H1 (cell line): ENCODE measurements around the gene TOR1B.

Experiments used
- ATF2 ChIP-seq: IDR thresholded peaks from 2 replicates; pipeline ENCODE4 v1.6.1; 2012; ENCODE audit warnings: low read length, inconsistent platforms
- EP300 ChIP-seq, 2 experiments: IDR thresholded peaks; 1 replicate in 1 of 2; 2 replicates in 1 of 2; pipeline ENCODE4 v1.6.1; 2011 to 2012; ENCODE audit warnings: low read depth in 2 of 2, low read length in 2 of 2, mild to moderate bottlenecking in 2 of 2, borderline replicate concordance in 1 of 2, inconsistent platforms in 1 of 2, moderate library complexity in 1 of 2
- SUZ12 ChIP-seq: fragments of 200-600 bp; sonication (generic); IDR thresholded peaks from 2 replicates; pipeline ENCODE4 v1.6.1; 2012; ENCODE audit warnings: mild to moderate bottlenecking, inconsistent platforms, low read length, moderate library complexity, mixed read lengths
- ZNF274 ChIP-seq: IDR thresholded peaks from 2 replicates; pipeline ENCODE4 v1.7.0; 2012; ENCODE audit warnings: low read length, borderline replicate concordance; ENCODE audit errors: extremely low read depth

DNA sequence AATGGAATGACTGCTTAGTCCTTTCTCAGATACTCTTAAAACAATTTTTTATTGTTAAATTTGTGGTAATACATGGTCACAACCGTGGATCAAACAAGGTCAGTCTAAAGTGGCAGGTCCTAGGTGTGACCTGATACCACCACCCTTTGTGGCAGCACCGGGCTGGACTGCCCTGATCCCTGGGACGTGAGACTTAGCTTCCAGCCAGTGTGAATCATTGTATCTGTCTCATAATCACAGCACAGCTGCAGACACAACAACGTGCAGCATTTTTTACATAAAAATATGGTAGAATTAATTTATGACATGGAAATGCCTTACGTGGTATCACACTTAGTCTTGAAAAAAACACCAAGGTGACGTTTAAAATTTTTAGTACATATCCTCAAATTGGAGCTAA is 7.8 kb downstream of the TOR1B start:
- no peak for TF ChIP-seq ATF2
- TF ChIP-seq ZNF274: no peak
- TF ChIP-seq EP300 (IDR thresholded peaks at IDR 0.05; ENCODE audit: borderline replicate concordance in 1 of 2, low read depth in 2 of 2, low read length in 2 of 2): no peak
- no peak for TF ChIP-seq SUZ12
